HG03520 (cell line): ENCODE measurements around the gene ARL15.

ENCODE experiments used
- ATAC-seq: cut with Tn5 transposase; IDR thresholded peaks from one replicate; pipeline ENCODE4 v1.9.1; 2021; ENCODE audit warnings: mild to moderate bottlenecking, moderate library complexity; ENCODE audit not compliant: unreplicated experiment

Gene ARL15

DNA sequence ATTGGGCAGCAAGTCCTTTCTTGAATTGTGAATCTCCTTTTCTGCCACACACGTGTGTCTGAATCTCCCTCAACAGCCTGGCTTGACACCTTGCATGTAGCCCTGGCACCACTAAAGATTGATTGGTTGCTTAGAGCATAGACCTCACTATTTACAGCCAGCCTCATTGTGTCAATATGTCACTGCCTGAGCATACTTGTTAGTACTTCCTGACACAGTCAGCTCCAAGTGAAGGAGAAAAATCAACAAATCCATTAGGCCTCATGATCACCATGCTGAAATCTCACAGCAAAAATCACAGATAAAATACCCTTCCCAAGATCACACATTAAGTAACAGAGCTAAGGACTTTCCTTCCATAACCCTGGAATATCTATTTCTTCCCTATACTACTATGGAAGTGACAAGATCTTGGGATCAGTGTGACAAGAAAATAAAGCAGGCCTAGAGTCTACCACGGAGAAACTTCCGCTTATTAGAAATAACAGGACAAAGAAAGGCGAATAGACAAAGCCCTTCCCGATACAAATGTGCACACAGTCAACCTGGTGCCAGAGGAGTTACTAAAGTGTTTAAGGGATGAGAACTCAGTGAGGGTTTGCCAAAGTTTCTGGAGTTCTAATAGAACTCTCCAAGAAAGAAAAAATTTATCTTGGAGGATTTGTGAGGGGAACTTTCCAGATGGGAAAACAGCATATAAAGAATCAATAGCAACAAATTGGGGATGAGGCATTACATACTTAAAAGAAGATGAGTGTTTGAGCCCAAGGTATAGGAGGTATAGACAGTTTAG, 5.6 kb upstream of the ARL15 start:
- no peak for ATAC-seq

DNA sequence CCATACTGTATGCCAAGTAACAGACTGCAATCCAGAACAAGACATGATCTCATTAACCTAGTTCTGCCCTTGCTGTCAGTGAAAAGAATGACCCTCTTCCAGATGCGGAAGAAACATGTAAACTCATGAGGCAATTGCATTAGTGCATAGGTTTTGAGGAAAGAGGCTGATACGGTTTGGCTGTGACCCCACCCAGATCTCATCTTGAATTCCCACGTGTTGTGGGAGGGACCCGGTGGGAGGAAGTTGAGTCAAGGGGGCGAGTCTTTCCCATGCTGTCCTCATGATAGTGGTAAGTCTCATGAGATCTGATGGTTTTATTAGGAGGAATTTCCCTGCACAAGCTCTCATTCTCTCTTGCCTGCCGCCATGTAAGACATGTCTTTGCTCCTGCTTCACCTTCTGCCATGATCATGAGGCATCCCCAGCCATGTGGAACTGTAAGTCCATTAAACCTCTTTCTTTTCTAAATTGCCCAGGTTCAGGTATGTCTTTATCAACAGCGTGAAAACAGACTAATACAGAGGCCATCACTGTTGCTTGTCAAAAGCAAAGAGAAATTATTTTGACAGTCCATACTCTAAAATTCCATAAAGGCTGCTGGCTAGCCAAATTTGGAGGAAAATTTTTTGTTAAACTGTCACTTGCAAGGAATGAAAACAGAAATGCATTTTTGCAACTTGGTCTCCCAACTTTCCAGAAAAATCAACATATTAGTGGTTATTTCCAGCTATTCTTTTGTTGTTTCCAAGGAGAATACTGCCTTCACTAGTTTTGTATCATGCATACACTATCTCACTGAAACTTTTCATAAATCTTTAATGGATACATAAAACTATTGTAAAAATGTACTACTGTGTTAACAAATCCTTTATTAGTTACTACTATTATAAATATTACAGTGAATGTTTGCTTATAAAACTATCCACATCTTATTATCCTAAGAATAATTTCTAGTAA, 3.2 kb upstream of the ARL15 start:
- no peak for ATAC-seq

DNA sequence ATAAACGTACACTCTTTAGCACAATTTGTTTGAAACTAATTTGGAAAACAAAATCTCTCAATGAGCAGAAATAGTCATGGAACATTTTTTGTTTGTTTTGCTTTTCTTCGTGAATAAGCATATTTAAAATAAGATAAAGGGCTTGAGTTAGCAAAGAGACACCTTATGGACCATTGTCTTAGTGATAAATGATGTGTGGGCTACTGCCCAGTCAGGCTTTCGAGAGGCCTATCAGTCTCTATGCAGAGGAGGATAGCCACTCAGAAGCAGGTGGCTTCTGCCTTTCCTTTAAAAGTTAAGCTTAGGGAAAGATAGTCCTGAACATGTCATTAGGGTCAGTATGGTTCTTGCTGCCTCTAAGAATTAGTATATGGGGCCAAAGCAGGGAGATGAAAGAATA, 2.1 kb upstream of the ARL15 start:
- no peak for ATAC-seq

- ATAC-seq: no peak
These were observed 854 bp upstream of the ARL15 start for GRCh38 chr5:54311176-54311677.

GRCh38 chr5:54309691-54310432, 511 bp downstream of the ARL15 start:
- peak; percentile 2 for ATAC-seq

DNA sequence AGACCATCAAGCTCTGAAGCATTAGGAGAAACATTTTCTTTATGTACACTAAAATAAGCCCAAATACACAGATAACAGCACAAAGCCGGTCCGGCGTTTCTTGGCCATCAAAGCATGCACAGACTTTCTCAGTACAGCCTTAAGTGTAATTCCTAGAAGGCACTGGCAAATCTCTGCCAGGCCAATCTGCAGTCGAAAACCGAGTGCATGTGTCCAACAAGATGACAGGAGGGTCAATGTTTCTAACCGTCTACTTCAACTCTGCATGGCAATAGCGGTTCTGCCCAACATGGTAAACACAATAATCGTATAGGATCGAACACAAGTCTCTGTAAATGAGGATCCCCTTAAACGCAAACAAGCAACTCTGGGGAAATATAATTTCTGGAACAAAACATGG, 1.1 kb downstream of the ARL15 start:
- ATAC-seq: no peak

DNA sequence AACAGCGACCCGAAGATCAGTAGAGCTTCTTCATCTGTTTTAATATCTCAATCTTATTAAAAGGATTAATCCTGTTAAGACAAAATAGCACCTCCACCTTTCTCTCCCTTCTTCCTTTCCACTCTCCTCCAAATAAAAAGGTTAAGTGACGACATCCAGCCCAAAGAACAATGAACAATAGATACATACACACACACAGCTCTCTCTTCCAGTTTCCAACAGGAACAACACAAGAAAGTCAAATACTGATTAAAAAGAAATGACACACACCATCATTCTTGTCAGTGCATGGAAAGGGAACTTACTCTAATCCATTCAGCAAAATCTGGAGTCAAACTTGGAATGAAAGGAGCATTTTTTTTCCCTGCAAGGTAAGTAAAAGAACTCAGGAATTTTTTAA, 2.8 kb downstream of the ARL15 start:
- no peak for ATAC-seq

DNA sequence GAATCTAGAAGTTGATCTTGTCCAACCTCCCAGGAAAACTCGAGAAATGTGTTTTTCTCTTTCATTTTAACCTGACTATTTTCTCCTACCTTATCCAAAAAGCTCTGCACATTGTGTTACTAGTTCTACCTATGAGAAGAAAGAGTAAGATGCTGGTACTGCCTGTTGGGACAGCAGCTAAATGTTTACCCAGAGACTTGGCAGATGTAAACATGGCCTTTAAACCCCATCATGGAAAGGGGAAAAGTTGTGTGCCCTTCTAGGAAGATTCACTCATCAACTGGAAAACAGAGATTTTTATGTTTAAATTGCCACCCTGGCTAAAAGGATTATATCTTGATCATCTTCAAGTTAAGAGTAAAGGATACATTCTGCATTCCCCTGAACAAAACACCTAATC, 3.5 kb downstream of the ARL15 start:
- ATAC-seq: no peak

- no peak for ATAC-seq
These were observed 4.6 kb downstream of the ARL15 start for GRCh38 chr5:54305737-54306136.

GRCh38 chr5:54304040-54304439, 6.3 kb downstream of the ARL15 start:
- no peak for ATAC-seq

- no peak for ATAC-seq
These were observed 8.1 kb downstream of the ARL15 start for GRCh38 chr5:54302267-54302687.

DNA sequence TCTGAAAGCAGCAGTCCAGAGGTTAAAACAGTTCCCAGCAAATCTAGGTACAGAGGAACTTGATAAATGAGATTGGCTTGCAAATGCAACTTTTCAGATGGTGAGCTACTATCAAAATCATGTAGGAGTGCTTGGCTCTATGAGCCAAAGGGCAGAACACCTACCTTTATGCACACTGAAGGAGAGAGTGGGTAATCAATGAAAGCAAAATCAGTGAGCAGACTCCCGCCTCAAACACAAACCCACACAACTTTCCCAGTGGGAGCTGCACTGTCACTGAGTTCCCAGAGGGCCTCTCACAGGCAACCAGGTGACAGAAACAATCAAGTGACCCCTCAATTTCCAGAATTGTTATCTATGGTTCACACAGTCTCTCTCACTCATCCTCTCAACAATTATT, 8.5 kb downstream of the ARL15 start:
- no peak for ATAC-seq

- no peak for ATAC-seq
These were observed 9.2 kb downstream of the ARL15 start for GRCh38 chr5:54301220-54301619.

- no peak for ATAC-seq
These were observed 11.4 kb downstream of the ARL15 start for GRCh38 chr5:54298947-54299346.

- ATAC-seq: no peak
These were observed 14.0 kb downstream of the ARL15 start for GRCh38 chr5:54296386-54296785.

DNA sequence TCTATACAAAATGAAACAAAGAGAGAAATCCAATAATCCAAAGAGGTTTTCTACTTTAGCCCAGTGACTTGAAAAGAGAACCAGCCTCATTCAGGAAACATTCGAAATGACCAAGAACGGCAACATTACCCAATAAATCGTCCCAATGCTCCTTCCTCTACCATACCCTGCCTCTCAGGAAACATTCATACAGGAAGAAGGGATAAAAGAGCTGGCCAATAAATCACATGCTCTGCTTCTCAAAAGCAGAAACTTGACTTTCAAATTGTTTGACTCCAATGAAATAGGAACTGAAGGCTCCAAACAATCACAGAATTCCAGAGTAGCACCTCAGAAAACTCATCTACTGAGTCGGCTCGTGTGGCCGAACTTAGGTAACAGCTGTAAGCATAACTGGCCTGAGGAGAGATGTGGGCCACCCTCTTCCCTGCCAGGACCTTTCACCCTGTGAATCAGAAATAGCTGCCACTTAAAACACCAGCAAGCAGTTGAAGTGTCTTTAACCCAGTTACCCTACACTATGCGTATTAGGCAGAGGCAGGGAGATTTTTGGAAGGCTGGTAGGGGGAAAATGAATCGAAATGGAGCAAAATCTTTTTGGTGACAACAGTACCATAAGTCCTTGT, 14.6 kb downstream of the ARL15 start:
- ATAC-seq: no peak

GRCh38 chr5:54294097-54294667, 16.2 kb downstream of the ARL15 start:
- no peak for ATAC-seq

DNA sequence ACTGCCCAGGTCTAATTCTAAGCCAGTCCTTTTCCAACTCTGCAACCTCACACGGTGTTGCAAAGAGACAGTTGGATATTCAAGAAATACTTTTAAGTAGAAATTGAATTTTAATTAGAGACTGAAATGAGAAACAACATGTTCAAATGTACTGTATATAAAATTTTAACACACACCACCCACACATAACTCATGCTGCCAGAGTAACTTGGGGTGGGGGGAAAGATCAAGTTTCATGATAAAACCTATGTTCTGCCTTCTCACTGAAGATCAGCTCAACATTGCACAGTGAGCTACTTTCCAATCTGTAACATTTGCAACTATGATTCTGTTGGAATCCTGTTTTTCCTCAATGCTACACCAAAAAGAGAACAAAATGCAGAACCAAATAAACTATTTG, 17.5 kb downstream of the ARL15 start:
- ATAC-seq: no peak

DNA sequence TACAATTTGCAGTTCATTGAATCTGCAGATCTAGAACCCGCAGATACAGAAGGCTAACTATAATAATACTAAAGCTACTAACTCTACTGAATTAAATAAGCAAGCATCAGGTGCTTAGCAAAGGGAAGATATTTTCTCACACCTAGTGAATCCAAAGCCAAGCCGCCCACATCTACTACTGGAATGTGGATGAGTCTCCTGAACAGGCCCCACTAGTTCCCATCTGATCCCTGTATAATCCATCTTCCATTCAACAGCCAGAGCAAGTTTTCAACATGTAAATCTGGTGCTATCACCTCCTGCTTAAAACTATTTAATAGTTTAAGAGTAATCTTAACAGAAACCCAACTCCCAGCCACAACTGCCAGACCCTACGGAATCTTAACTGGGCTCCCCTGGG, 18.9 kb downstream of the ARL15 start:
- no peak for ATAC-seq

DNA sequence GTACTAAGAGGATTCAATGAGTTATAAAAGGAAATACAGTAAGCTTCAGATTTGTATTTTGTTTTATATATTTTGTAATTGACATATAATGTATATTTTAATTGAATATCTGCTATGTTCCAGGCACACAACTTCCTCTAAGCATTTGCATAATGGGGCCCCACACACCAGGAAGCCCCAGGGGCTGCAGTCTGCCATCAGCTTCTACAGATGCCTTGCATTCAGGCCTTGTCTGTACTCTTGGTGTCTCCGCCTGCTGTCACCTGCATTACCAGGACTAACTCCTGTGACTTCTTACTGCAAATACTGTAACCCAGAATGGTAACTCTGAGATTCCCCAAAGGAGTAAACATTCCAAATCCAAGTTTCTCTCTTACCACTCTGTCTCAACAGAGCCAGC, 20.6 kb downstream of the ARL15 start:
- no peak for ATAC-seq
